CD14-positive monocyte (primary cell): ENCODE measurements around the gene MCF2L2. TPM values are rescaled to one million over a fixed set of nuclear protein-coding genes. Genes with fewer than 3 reads are reported as not detected.

Experiments
- DNase-seq, 3 donors: peaks; one replicate each; pipeline ENCODE4 v3.0.0-alpha.2; 2011 to 2022
- H2AFZ ChIP-seq: 2 replicates; pipeline ENCODE4 v1.6.0; 2012; ENCODE audit warnings: mild to moderate bottlenecking, low read depth, low read length, inconsistent platforms; ENCODE audit not compliant: insufficient read depth, poor library complexity, severe bottlenecking
- H3K27ac ChIP-seq, 2 donors: 1 replicate in 1 of 2; 2 replicates in 1 of 2; pipeline ENCODE4 v1.5.1; 2012 to 2013; ENCODE audit warnings: low read length in 2 of 2, control low read depth in 1 of 2, inconsistent platforms in 1 of 2, low read depth in 1 of 2, mild to moderate bottlenecking in 1 of 2
- H3K27me3 ChIP-seq, 2 donors: one replicate each; pipeline versions ENCODE4 v1.6.0 to v1.6.1; 2011 to 2013; ENCODE audit warnings: low read length in 2 of 2; ENCODE audit not compliant: control insufficient read depth in 2 of 2, insufficient read depth in 2 of 2
- H3K36me3 ChIP-seq, 2 donors: replicated peaks in 1 of 2; 1 replicate in 1 of 2; 2 replicates in 1 of 2; pipeline versions ENCODE4 v1.5.1 to v1.6.1; 2012 to 2013; ENCODE audit warnings: low read length in 2 of 2, control low read depth in 1 of 2, inconsistent platforms in 1 of 2, mild to moderate bottlenecking in 1 of 2; ENCODE audit not compliant: insufficient read depth in 2 of 2, control insufficient read depth in 1 of 2
- H3K4me1 ChIP-seq, 2 donors: 1 replicate in 1 of 2; 2 replicates in 1 of 2; pipeline versions ENCODE4 v1.5.1 to v1.6.1; 2012 to 2013; ENCODE audit warnings: low read length in 2 of 2, control low read depth in 1 of 2, inconsistent platforms in 1 of 2, mild to moderate bottlenecking in 1 of 2, moderate library complexity in 1 of 2; ENCODE audit not compliant: insufficient read depth in 2 of 2, control insufficient read depth in 1 of 2
- H3K4me2 ChIP-seq: replicated peaks from 2 replicates; pipeline ENCODE3; 2012; ENCODE audit warnings: low read length, moderate library complexity, mild to moderate bottlenecking; ENCODE audit not compliant: poor library complexity, severe bottlenecking; ENCODE audit errors: extremely low read depth
- H3K4me3 ChIP-seq, 3 experiments: fragments of 200-600 bp in 1 of 3; sonication (generic) in 1 of 3; replicated peaks in 1 of 3; 1 replicate in 2 of 3; 2 replicates in 1 of 3; pipeline ENCODE4 v1.5.1; 2011 to 2013; ENCODE audit warnings: low read length in 3 of 3, mild to moderate bottlenecking in 3 of 3, control low read depth in 2 of 3, low read depth in 2 of 3, inconsistent platforms in 1 of 3, moderate library complexity in 1 of 3
- H3K79me2 ChIP-seq: 2 replicates; pipeline ENCODE4 v1.6.0; 2012; ENCODE audit warnings: mild to moderate bottlenecking, control low read depth, inconsistent platforms, low read length, moderate library complexity; ENCODE audit not compliant: insufficient read depth
- H3K9ac ChIP-seq: 2 replicates; pipeline ENCODE4 v1.6.0; 2017; ENCODE audit warnings: low read length, mild to moderate bottlenecking; ENCODE audit not compliant: insufficient read depth, poor library complexity, severe bottlenecking
- H3K9me3 ChIP-seq, 2 donors: replicated peaks in 1 of 2; 1 replicate in 1 of 2; 2 replicates in 1 of 2; pipeline versions ENCODE4 v1.5.1 to v1.6.1; 2012 to 2013; ENCODE audit warnings: low read length in 2 of 2, control low read depth in 1 of 2; ENCODE audit not compliant: control insufficient read depth in 1 of 2, insufficient read depth in 1 of 2
- H4K20me1 ChIP-seq: 2 replicates; pipeline ENCODE4 v1.6.0; 2012; ENCODE audit warnings: mild to moderate bottlenecking, low read length, control low read depth, moderate library complexity; ENCODE audit not compliant: insufficient read depth
- H3K27ac Mint-ChIP-seq, 7 donors: one replicate each; pipeline ENCODE4 v1.8.0; 2020; ENCODE audit warnings: mild to moderate bottlenecking in 7 of 7, mixed read lengths in 7 of 7, moderate library complexity in 6 of 7, inconsistent platforms in 2 of 7
- H3K27me3 Mint-ChIP-seq, 3 donors: one replicate each; pipeline ENCODE4 v1.8.0; 2021 to 2022; ENCODE audit warnings: low read depth in 3 of 3, mild to moderate bottlenecking in 3 of 3, mixed read lengths in 3 of 3, moderate library complexity in 3 of 3, inconsistent platforms in 1 of 3
- H3K36me3 Mint-ChIP-seq, 2 donors: one replicate each; pipeline ENCODE4 v1.8.0; 2020; ENCODE audit warnings: mixed read lengths in 2 of 2, inconsistent platforms in 1 of 2, mild to moderate bottlenecking in 1 of 2
- H3K4me1 Mint-ChIP-seq: one replicate; pipeline ENCODE4 v1.8.0; 2020; ENCODE audit warnings: mild to moderate bottlenecking, mixed read lengths
- H3K4me3 Mint-ChIP-seq, 2 donors: one replicate each; pipeline ENCODE4 v1.8.0; 2020; ENCODE audit warnings: mild to moderate bottlenecking in 2 of 2, mixed read lengths in 2 of 2, moderate library complexity in 1 of 2
- H3K9me3 Mint-ChIP-seq, 7 donors: one replicate each; pipeline ENCODE4 v1.8.0; 2020 to 2022; ENCODE audit warnings: mixed read lengths in 7 of 7, mild to moderate bottlenecking in 6 of 7, moderate library complexity in 6 of 7, inconsistent platforms in 2 of 7
- CTCF ChIP-seq: fragments of 200-600 bp; IDR thresholded peaks from one replicate; pipeline ENCODE4 v1.8.0; 2022; ENCODE audit warnings: antibody characterized with exemption, mild to moderate bottlenecking
- WGBS: methylation state at CpG from one replicate; pipeline ENCODE4 v1.1.5; 2013; ENCODE audit warnings: missing lambda C conversion rate; ENCODE audit not compliant: insufficient coverage; 5-methylcytosine and 5-hydroxymethylcytosine counted together
- intact Hi-C, 2 donors: fragments of 100-400 bp; cut with micrococcal nuclease; formaldehyde crosslinking; loops; one replicate each; pipeline versions ENCODE4 v1.15.0 to v1.15.1; 2023
- polyA plus RNA-seq, 3 donors: library from polyadenylated mRNA; depleted of rRNA in 1 of 3; unstranded in 2 of 3; stranded (reverse) in 1 of 3; fragments of 300-500 nt in 2 of 3; fragments of >200 nt in 1 of 3; fragmentation: Illumina TruSeq in 2 of 3; gene quantifications; 1 replicate in 2 of 3; 2 replicates in 1 of 3; pipeline ENCODE4 v1.2.3, GENCODE V29; 2012 to 2021

MCF2L2 gene
- polyA plus RNA-seq, 3 donors = 0.01 to 0.13 TPM; not detected in 1

- H3K27me3 Mint-ChIP-seq = peaks cover 16 to 23% (median 19%) of the 10 kb centered on the region in 3 donors
- H3K9ac ChIP-seq = no peak overlapping the region
- H3K9me3 ChIP-seq = no peaks in the 10 kb centered on the region
- H3K4me3 ChIP-seq = no peak overlapping the region
- H3K4me2 ChIP-seq = no peak overlapping the region
- H3K27ac Mint-ChIP-seq = no peak overlapping the region
- no peak for TF ChIP-seq CTCF
- H3K27me3 ChIP-seq = peaks cover 6 to 16% of the 10 kb centered on the region in 2 donors
- intact Hi-C loops = no loop called here
- no peak overlapping the region for H3K4me3 Mint-ChIP-seq
- no peaks in the 10 kb centered on the region for H4K20me1 ChIP-seq
- peaks cover 0 to 7% (median 5%) of the 10 kb centered on the region in 7 donors for H3K9me3 Mint-ChIP-seq
- H3K79me2 ChIP-seq = no peaks in the 10 kb centered on the region
- WGBS = 100% methylated on average over 1 of the region's 3 CpGs
- H3K4me1 ChIP-seq = peaks cover 9 to 18% of the 10 kb centered on the region in 2 donors
- no peaks in the 10 kb centered on the region for H3K36me3 ChIP-seq
- no peak overlapping the region for H3K27ac ChIP-seq
- H3K4me1 Mint-ChIP-seq = peaks cover 12% of the 10 kb centered on the region
- DNase-seq = peak; percentile 16 to 85 (median 34)
- H3K36me3 Mint-ChIP-seq = peaks cover 0 to 4% of the 10 kb centered on the region in 2 donors
- no peak overlapping the region for H2AFZ ChIP-seq
Measured at GRCh38 chr3:183158551-183159006, 269.8 kb downstream of the MCF2L2 start.

GRCh38 chr3:183158113-183158512, 270.3 kb downstream of the MCF2L2 start:
- Histone ChIP-seq H3K9me3 (no peaks in the 10 kb centered on the region), H2AFZ (no peak overlapping the region), H3K9ac (no peak overlapping the region), H4K20me1 (no peaks in the 10 kb centered on the region), H3K27ac (no peak overlapping the region), H3K4me1 (peaks cover 9 to 18% of the 10 kb centered on the region in 2 donors), H3K36me3 (no peaks in the 10 kb centered on the region), H3K27me3 (peaks cover 6 to 12% of the 10 kb centered on the region in 2 donors), H3K4me3 (no peak overlapping the region), H3K79me2 (no peaks in the 10 kb centered on the region), H3K4me2 (no peak overlapping the region)
- peak in 1 of 3 donors; percentile 44 for DNase-seq
- Mint-ChIP-seq H3K4me1 (peaks cover 12% of the 10 kb centered on the region), H3K4me3 (no peak overlapping the region), H3K27me3 (peaks cover 11 to 18% (median 14%) of the 10 kb centered on the region in 3 donors), H3K36me3 (peaks cover 0 to 4% of the 10 kb centered on the region in 2 donors), H3K27ac (peak overlapping the region in 1 of 7 donors; percentile 59), H3K9me3 (peaks cover 0 to 2% (median under 1%) of the 10 kb centered on the region in 7 donors)
- intact Hi-C loops = no loop called here
- TF ChIP-seq CTCF = no peak
- WGBS = no CpG with 5 or more reads among the region's 2 CpGs
